ENCODE measurements around the gene UBTD1. TPM values are rescaled to one million over a fixed set of nuclear protein-coding genes. Genes with fewer than 3 reads are reported as not detected.

UBTD1 gene
- total RNA-seq, 1 donor from 2014 or later = 0.91 TPM

DNA sequence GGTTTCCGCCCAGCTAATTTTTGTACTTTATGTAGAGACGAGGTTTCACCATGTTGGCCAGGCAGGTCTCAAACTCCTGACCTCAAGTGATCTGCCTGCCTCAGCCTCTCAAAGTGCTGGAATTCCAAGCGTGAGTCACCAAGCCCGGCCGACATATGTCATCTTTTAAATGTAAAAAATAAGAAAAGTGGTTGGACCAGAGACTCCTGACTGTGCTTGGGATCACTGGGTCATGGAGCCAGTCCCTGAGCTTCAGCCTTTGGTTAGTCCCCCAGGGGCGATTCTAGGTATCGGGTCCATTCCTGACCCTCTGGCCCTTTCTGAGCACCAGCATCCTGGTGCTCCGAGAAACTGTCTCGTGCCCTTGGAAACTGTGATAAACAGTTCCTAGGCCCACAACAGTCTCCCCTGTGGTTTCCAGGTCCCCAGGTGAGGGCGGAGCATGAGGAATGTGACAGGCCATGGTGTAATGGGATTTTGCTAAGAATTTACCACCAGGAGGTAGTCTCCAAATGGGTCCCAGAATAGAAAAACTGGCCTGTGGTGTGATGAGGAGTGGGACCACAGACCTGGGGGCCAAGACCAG lies 32.8 kb downstream of the UBTD1 start:
- H3K4me3 Mint-ChIP-seq = no peak overlapping the region
- no peaks in the 10 kb centered on the region for H3K9me3 Mint-ChIP-seq
- no peak for DNase-seq
- POLR2A ChIA-PET = no interaction called here
- H3K4me1 Mint-ChIP-seq = no peaks in the 10 kb centered on the region
- H3K36me3 Mint-ChIP-seq (ENCODE audit: low read depth) = no peaks in the 10 kb centered on the region
- CTCF ChIA-PET = no interaction called here
- TF ChIP-seq, protein P1, sequence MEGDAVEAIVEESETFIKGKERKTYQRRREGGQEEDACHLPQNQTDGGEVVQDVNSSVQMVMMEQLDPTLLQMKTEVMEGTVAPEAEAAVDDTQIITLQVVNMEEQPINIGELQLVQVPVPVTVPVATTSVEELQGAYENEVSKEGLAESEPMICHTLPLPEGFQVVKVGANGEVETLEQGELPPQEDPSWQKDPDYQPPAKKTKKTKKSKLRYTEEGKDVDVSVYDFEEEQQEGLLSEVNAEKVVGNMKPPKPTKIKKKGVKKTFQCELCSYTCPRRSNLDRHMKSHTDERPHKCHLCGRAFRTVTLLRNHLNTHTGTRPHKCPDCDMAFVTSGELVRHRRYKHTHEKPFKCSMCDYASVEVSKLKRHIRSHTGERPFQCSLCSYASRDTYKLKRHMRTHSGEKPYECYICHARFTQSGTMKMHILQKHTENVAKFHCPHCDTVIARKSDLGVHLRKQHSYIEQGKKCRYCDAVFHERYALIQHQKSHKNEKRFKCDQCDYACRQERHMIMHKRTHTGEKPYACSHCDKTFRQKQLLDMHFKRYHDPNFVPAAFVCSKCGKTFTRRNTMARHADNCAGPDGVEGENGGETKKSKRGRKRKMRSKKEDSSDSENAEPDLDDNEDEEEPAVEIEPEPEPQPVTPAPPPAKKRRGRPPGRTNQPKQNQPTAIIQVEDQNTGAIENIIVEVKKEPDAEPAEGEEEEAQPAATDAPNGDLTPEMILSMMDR (IDR thresholded peaks at IDR 0.05) = no peak
- H3K27ac Mint-ChIP-seq = no peak overlapping the region
- H3K27me3 Mint-ChIP-seq = no peaks in the 10 kb centered on the region
- intact Hi-C loops (cut with micrococcal nuclease) = no loop called here
- ATAC-seq (ENCODE audit: low read depth) = no peak

GRCh38 chr10:97532935-97533671 lies 34.4 kb downstream of the UBTD1 start:
- no peaks in the 10 kb centered on the region for H3K27me3 Mint-ChIP-seq
- DNase-seq = no peak
- no peak for ATAC-seq (ENCODE audit: low read depth)
- no peaks in the 10 kb centered on the region for H3K36me3 Mint-ChIP-seq (ENCODE audit: low read depth)
- H3K9me3 Mint-ChIP-seq = no peaks in the 10 kb centered on the region
- H3K4me1 Mint-ChIP-seq = no peaks in the 10 kb centered on the region
- no peak overlapping the region for H3K4me3 Mint-ChIP-seq
- intact Hi-C loops (cut with micrococcal nuclease) = no loop called here
- H3K27ac Mint-ChIP-seq = no peak overlapping the region
- POLR2A ChIA-PET = no interaction called here
- TF ChIP-seq, protein P1 (IDR thresholded peaks at IDR 0.05) = no peak
- CTCF ChIA-PET = interaction anchor here (1.5 to 2.5 kb wide), 2 partner anchors 19 to 21 kb away, joined by 6 read pairs; no protein-coding TSS in a partner anchor

DNA sequence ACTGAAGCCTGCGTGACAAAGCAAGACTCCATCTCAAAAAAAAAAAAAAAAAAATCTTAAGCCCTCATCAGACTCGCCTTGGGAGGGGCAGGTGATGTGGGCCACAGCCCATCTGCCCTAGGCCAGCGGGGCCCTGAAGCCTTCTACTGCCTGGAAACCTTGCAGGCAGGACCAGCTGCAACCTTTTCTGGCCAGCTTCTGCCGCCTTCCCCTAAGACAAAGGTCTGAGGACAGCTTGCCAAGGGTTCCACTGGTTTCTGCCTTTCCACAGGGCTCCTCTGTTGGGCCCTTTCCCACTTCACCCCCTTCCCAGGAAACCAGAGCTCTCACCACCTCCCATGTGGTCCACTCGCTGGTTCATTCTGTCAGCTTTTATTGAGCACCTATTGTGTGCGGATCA lies 35.2 kb downstream of the UBTD1 start:
- H3K4me3 Mint-ChIP-seq = no peak overlapping the region
- H3K4me1 Mint-ChIP-seq = no peaks in the 10 kb centered on the region
- DNase-seq (no peak), ATAC-seq (ENCODE audit: low read depth) (no peak)
- POLR2A ChIA-PET = no interaction called here
- intact Hi-C loops (cut with micrococcal nuclease) = no loop called here
- CTCF ChIA-PET = interaction anchor here (1.5 to 2.5 kb wide), 2 partner anchors 19 to 20 kb away, joined by 6 read pairs; no protein-coding TSS in a partner anchor
- TF ChIP-seq, protein P1 (IDR thresholded peaks at IDR 0.05) = no peak
- H3K36me3 Mint-ChIP-seq (ENCODE audit: low read depth) = no peaks in the 10 kb centered on the region
- no peaks in the 10 kb centered on the region for H3K27me3 Mint-ChIP-seq
- no peak overlapping the region for H3K27ac Mint-ChIP-seq
- no peaks in the 10 kb centered on the region for H3K9me3 Mint-ChIP-seq

- TF ChIP-seq, protein P1 (IDR thresholded peaks at IDR 0.05) = no peak
- ATAC-seq (ENCODE audit: low read depth) = no peak
Observed at GRCh38 chr10:97534746-97535367, 36.1 kb downstream of the UBTD1 start.

More at GRCh38 chr10:97534746-97535367, 36.1 kb downstream of the UBTD1 start:
- no peak for DNase-seq
- Mint-ChIP-seq H3K9me3 (no peaks in the 10 kb centered on the region), H3K27ac (no peak overlapping the region), H3K4me1 (no peaks in the 10 kb centered on the region), H3K27me3 (no peaks in the 10 kb centered on the region), H3K4me3 (no peak overlapping the region), H3K36me3 (ENCODE audit: low read depth) (no peaks in the 10 kb centered on the region)
- ChIA-PET POLR2A (no interaction called here), CTCF (interaction anchor here (0.7 to 2.5 kb wide), 3 partner anchors 16 to 19 kb away, joined by 3 to 6 read pairs (median 6); no protein-coding TSS in a partner anchor)
- intact Hi-C loops (cut with micrococcal nuclease) = no loop called here

Measured in activated B cell treated with CpG ODN at 0.5 μM for 24 hours (primary cell).